ENCODE data around the gene OLIG3.

OLIG3 gene

DNA sequence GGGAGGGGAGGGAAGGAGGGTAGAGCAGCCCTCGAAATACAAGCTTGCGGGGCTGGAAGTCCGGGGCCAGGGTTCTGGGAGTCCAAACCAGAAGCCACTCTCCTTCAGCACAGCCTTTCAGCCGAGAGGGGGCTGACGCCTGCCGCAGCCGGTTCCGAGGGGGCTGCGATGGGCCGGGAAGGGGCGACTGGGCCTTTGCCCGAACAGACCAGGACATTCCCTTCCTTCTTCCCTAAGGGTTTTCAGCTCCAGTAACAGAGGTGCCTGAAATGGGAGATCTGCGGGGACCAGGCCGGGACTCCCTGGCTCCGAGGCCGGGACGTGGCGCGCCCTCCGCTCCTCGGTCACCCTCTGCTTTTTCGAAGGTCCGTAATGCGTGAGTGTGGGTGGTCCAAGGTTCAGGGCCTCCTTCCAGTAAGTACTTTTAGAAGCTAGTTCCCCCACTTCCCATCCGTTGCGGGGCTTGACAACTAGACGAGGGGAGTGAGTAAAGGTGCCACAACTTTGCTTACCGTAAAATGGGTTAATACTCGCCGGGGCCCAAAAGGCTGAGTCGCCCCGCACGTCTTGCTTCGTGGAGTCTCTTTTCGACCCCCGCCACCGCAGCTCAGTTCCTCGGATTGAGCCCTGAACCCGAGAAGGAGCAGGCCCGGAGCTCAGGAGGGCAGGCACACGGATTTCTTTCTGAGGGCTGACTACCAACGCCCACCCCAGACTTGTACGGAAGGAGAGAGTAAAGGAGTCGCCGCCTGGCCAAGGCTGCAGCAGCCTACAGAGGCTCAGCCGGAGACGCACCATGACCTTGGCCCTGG, 2.9 kb upstream of the OLIG3 start:
- ATAC-seq (ENCODE audit: low read depth) (peak; percentile 42; the same call in 1 of the 3 replicates), DNase-seq (ENCODE audit: low spot score) (no peak)
- no peak overlapping the region for H3K4me3 ChIP-seq (ENCODE audit: severe bottlenecking)
- H3K4me1 ChIP-seq (ENCODE audit: insufficient read depth, poor library complexity, severe bottlenecking) = no peaks in the 10 kb centered on the region
- no peaks in the 10 kb centered on the region for H3K9me3 ChIP-seq (ENCODE audit: severe bottlenecking)
- H3K27ac ChIP-seq (ENCODE audit: poor library complexity, severe bottlenecking) = no peak overlapping the region
- no peaks in the 10 kb centered on the region for H3K36me3 ChIP-seq (ENCODE audit: low read depth)
- H3K27me3 ChIP-seq (ENCODE audit: insufficient read depth, poor library complexity, severe bottlenecking) = peaks cover 99% of the 10 kb centered on the region
- TF ChIP-seq, protein P1, sequence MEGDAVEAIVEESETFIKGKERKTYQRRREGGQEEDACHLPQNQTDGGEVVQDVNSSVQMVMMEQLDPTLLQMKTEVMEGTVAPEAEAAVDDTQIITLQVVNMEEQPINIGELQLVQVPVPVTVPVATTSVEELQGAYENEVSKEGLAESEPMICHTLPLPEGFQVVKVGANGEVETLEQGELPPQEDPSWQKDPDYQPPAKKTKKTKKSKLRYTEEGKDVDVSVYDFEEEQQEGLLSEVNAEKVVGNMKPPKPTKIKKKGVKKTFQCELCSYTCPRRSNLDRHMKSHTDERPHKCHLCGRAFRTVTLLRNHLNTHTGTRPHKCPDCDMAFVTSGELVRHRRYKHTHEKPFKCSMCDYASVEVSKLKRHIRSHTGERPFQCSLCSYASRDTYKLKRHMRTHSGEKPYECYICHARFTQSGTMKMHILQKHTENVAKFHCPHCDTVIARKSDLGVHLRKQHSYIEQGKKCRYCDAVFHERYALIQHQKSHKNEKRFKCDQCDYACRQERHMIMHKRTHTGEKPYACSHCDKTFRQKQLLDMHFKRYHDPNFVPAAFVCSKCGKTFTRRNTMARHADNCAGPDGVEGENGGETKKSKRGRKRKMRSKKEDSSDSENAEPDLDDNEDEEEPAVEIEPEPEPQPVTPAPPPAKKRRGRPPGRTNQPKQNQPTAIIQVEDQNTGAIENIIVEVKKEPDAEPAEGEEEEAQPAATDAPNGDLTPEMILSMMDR (IDR thresholded peaks at IDR 0.05; ENCODE audit: poor library complexity, severe bottlenecking) = no peak

DNA sequence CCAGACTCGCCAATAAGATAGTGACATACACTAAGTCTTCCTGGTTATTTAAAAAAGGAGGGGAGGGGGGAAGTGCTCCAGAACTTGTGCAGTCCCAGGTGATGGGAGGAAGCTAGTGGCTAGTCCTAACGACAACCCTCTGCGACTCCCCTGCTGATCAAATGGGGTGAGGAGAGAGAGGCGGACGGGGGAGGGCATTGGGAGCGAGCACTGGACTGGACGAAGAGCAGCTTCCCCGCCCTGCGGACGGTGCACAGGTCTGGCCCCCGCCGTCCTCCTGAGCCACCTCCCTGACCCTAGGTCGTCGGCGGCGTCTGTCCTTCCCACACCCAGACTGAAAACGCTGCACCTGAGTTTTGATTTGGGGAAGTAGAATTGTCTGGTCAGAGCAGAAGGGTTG, 2.2 kb upstream of the OLIG3 start:
- no peak for ATAC-seq (ENCODE audit: low read depth)

DNA sequence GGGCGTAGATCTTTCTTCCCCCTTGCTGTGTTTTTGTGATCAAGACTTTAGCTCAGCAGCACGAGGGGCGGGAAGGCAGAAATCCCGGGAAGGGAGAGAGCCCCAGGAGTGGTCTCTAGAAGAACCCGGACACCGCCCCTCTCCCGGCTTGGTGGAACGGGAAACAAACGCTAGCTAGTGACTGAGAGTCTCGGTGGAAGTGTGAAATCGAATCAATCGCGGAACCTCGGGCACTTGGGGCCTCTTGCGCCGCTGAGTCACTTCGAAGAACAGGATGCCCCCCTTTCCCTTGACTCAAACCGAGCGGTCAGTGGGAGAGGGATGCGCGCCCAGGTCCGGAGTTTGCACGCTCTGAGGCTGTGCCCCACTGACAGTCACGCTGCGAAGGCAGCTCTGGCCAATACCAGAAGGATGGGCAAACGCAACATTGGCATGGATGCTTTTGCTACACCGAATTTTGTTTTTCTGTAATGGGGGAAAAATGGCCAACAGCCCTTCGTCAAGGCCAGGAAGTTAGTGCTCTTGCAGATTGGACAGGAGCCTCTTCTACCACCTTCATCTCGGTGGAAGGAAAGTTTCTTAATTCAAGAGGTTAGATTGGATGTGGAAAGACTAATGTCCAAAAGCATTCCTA, 1.6 kb upstream of the OLIG3 start:
- H3K27me3 ChIP-seq (ENCODE audit: insufficient read depth, poor library complexity, severe bottlenecking) = peaks cover 100% of the 10 kb centered on the region
- no peak overlapping the region for H3K27ac ChIP-seq (ENCODE audit: poor library complexity, severe bottlenecking)
- no peaks in the 10 kb centered on the region for H3K9me3 ChIP-seq (ENCODE audit: severe bottlenecking)
- H3K4me3 ChIP-seq (ENCODE audit: severe bottlenecking) = no peak overlapping the region
- TF ChIP-seq, protein P1 (IDR thresholded peaks at IDR 0.05; ENCODE audit: poor library complexity, severe bottlenecking) = no peak
- no peaks in the 10 kb centered on the region for H3K36me3 ChIP-seq (ENCODE audit: low read depth)
- ATAC-seq (ENCODE audit: low read depth) (no peak), DNase-seq (ENCODE audit: low spot score) (no peak)
- H3K4me1 ChIP-seq (ENCODE audit: insufficient read depth, poor library complexity, severe bottlenecking) = no peaks in the 10 kb centered on the region

More for the DNA sequence above, 2.2 kb upstream of the OLIG3 start:
- Histone ChIP-seq H3K27ac (ENCODE audit: poor library complexity, severe bottlenecking) (no peak overlapping the region), H3K27me3 (ENCODE audit: insufficient read depth, poor library complexity, severe bottlenecking) (peaks cover 99% of the 10 kb centered on the region), H3K36me3 (ENCODE audit: low read depth) (no peaks in the 10 kb centered on the region), H3K4me1 (ENCODE audit: insufficient read depth, poor library complexity, severe bottlenecking) (no peaks in the 10 kb centered on the region), H3K9me3 (ENCODE audit: severe bottlenecking) (no peaks in the 10 kb centered on the region), H3K4me3 (ENCODE audit: severe bottlenecking) (no peak overlapping the region)
- TF ChIP-seq, protein P1 (IDR thresholded peaks at IDR 0.05; ENCODE audit: poor library complexity, severe bottlenecking) = no peak
- no peak for DNase-seq (ENCODE audit: low spot score)

DNA sequence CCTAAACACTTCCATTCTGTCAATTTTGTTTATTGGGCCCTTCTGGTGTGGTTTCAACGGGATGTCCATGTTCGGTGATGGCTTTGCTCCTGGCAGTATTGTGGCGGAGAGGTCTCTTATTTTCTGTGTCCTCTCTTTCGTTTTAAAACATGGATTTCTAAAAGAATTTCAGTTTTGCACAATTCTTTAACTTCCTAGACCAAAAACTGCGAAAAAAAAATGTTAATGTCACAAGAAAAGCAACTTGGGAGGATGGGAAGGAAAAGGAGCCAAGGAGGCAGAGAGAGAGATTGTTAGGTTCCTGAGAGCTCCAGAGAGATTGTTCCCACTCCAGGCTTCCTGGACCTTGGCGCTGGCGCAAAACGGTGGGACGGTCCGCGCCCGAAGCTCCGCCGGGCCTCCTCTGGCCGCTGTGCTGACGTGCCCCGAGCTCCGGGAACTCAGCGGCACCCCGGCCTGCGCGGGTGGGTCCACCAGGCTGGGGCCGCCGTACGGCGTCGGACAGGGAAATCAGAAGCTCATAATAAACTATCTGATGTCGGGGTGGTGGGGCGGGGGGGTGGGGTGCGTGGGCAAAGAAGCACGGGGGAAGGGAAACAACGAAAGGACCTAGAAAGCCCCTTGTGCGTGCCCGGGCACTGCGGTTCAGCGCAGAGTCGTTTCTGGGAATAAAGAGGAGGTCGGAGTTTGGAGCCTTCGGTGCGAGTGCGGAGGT, 951 bp upstream of the OLIG3 start:
- Histone ChIP-seq H3K9me3 (ENCODE audit: severe bottlenecking) (no peaks in the 10 kb centered on the region), H3K4me3 (ENCODE audit: severe bottlenecking) (no peak overlapping the region), H3K4me1 (ENCODE audit: insufficient read depth, poor library complexity, severe bottlenecking) (no peaks in the 10 kb centered on the region), H3K27ac (ENCODE audit: poor library complexity, severe bottlenecking) (no peak overlapping the region), H3K36me3 (ENCODE audit: low read depth) (no peaks in the 10 kb centered on the region), H3K27me3 (ENCODE audit: insufficient read depth, poor library complexity, severe bottlenecking) (peaks cover 100% of the 10 kb centered on the region)
- DNase-seq (ENCODE audit: low spot score) (no peak), ATAC-seq (ENCODE audit: low read depth) (no peak)
- TF ChIP-seq, protein P1 (IDR thresholded peaks at IDR 0.05; ENCODE audit: poor library complexity, severe bottlenecking) = no peak
